GM18505 (cell line): ENCODE results near the gene GRIK5.

Source experiments
- ATAC-seq: cut with Tn5 transposase; IDR thresholded peaks from one replicate; pipeline ENCODE4 v1.9.1; 2021; ENCODE audit not compliant: unreplicated experiment
- POLR2A ChIP-seq: IDR thresholded peaks from 4 replicates; pipeline ENCODE4 v1.6.1; 2011; ENCODE audit warnings: borderline replicate concordance; ENCODE audit not compliant: insufficient read depth, insufficient read length; ENCODE audit errors: extremely low read depth

GRIK5 gene

GRCh38 chr19:42078058-42078457 lies 8.1 kb upstream of the GRIK5 start:
- no peak for TF ChIP-seq POLR2A
- ATAC-seq, result no peak

- TF ChIP-seq POLR2A, result no peak
- no peak for ATAC-seq
Observed at GRCh38 chr19:42076380-42076944, 6.5 kb upstream of the GRIK5 start.

GRCh38 chr19:42075616-42076379 lies 5.8 kb upstream of the GRIK5 start, which contains the start of gene ZNF574:
TSS of gene ZNF574 (plus strand) at chr19:42076166. CDS start at chr19:42078607, 2,441 bp downstream.
- TF ChIP-seq POLR2A, result peak; percentile 86
- peak; percentile 88 for ATAC-seq

- ATAC-seq, result no peak
- no peak for TF ChIP-seq POLR2A
Observed at GRCh38 chr19:42075364-42075615, 5.3 kb upstream of the GRIK5 start.

GRCh38 chr19:42074513-42075363 lies 4.7 kb upstream of the GRIK5 start:
- no peak for TF ChIP-seq POLR2A
- ATAC-seq, result no peak

- TF ChIP-seq POLR2A, result no peak
Observed at GRCh38 chr19:42071247-42071646, 1.2 kb upstream of the GRIK5 start.

GRCh38 chr19:42068756-42069571 lies 1.0 kb downstream of the GRIK5 start:
- TF ChIP-seq POLR2A, result no peak
- no peak for ATAC-seq

More at GRCh38 chr19:42071247-42071646, 1.2 kb upstream of the GRIK5 start:
- no peak for ATAC-seq

- no peak for TF ChIP-seq POLR2A
- no peak for ATAC-seq
Observed at GRCh38 chr19:42068361-42068755, 1.6 kb downstream of the GRIK5 start.

- no peak for TF ChIP-seq POLR2A
- no peak for ATAC-seq
Observed at GRCh38 chr19:42067315-42067888, 2.6 kb downstream of the GRIK5 start.

- ATAC-seq, result no peak
- no peak for TF ChIP-seq POLR2A
Observed at GRCh38 chr19:42066075-42066754, 3.8 kb downstream of the GRIK5 start.

GRCh38 chr19:42065511-42065910 lies 4.5 kb downstream of the GRIK5 start:
- TF ChIP-seq POLR2A, result no peak
- no peak for ATAC-seq

GRCh38 chr19:42065051-42065450 lies 5.0 kb downstream of the GRIK5 start:
- TF ChIP-seq POLR2A, result no peak
- ATAC-seq, result no peak

- no peak for ATAC-seq
- no peak for TF ChIP-seq POLR2A
Observed at GRCh38 chr19:42064432-42064831, 5.6 kb downstream of the GRIK5 start.

GRCh38 chr19:42062381-42062780 lies 7.6 kb downstream of the GRIK5 start:
- TF ChIP-seq POLR2A, result no peak
- no peak for ATAC-seq
